ENCODE data around the gene ARPC1A.

- TF ChIP-seq POLR2A (IDR thresholded peaks at IDR 0.05; ENCODE audit: low read length) (no peak), GATA1 (IDR thresholded peaks at IDR 0.05; ENCODE audit: low read depth, low read length) (no peak)
Measured at GRCh38 chr7:99403764-99404163, 78.1 kb downstream of the ARPC1A start.
